Activated T-helper 17 cell treated with anti-CD3 and anti-CD28 coated beads, Interleukin-2, amount 50 U/mL, for 72 hours (primary cell): ENCODE data around the gene ACYP1. TPM values are rescaled to one million over a fixed set of nuclear protein-coding genes. Genes with fewer than 3 reads are reported as not detected.
A peak's percentile ranks its signal among the peaks of the same experiment; 100 is the strongest.

Experiments
- ATAC-seq: fragments of 150-1000 bp; cut with Tn5 transposase; replicated peaks from 2 replicates; pipeline ENCODE4 v1.10.0; 2021; ENCODE audit warnings: mild to moderate bottlenecking, moderate library complexity
- H3K27ac Mint-ChIP-seq: one replicate; pipeline ENCODE4 v1.8.0; 2022; ENCODE audit warnings: mixed read lengths
- H3K27me3 Mint-ChIP-seq: one replicate; pipeline ENCODE4 v1.8.0; 2022; ENCODE audit warnings: mixed read lengths
- H3K36me3 Mint-ChIP-seq: one replicate; pipeline ENCODE4 v1.8.0; 2022; ENCODE audit warnings: low read depth, mild to moderate bottlenecking, mixed read lengths
- H3K4me1 Mint-ChIP-seq: one replicate; pipeline ENCODE4 v1.8.0; 2022; ENCODE audit warnings: mixed read lengths
- H3K4me3 Mint-ChIP-seq: one replicate; pipeline ENCODE4 v1.8.0; 2022; ENCODE audit warnings: mild to moderate bottlenecking, mixed read lengths
- H3K9me3 Mint-ChIP-seq: one replicate; pipeline ENCODE4 v1.8.0; 2022; ENCODE audit warnings: mixed read lengths
- total RNA-seq, 2 donors: library from RNA; stranded (reverse); gene quantifications; one replicate each; pipeline ENCODE4 v1.2.3, GENCODE V29; 2022

The ACYP1 gene
- total RNA-seq = 10 to 100 TPM; 43.4 to 52.8 TPM

DNA sequence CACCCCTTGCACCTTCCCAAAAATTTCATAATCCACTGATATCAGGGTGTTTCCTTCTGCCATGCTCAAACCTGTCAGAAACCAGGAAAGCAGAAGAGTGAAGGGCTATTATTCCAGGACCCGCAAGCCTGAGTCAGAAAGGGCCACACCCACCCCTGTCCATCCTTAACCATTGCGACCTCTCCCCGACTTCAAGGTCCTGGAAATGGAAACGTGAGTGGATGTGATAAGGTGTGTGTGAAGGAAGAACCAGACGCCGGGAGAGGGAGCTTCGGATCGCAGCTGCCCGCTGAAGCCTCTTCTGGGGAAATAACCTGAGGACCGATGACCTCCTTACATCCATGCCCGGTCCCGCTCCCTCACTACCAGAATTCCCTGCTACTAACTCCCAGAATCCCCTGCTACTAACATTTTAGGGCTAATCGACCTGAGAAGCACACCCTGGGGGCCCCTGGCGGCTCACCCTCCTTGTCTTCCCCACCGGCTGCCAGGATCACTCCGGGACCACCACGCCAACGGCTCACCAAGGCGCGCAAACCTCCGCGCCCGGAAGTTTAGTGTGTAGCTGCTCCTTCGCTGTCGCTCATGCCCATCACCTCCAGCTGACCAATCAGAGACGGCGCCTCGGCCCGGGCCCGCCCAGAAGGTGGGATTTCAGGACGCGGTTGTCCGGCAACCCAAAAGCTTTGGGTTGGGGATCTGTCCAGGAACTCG is at the start of gene ACYP1:
ACYP1 (minus strand) TSS at position 534 of the 714 bp plus-strand sequence; CDS start at position 63, 471 bp downstream.
- peaks cover 11% of the 10 kb centered on the region for H3K4me1 Mint-ChIP-seq

DNA sequence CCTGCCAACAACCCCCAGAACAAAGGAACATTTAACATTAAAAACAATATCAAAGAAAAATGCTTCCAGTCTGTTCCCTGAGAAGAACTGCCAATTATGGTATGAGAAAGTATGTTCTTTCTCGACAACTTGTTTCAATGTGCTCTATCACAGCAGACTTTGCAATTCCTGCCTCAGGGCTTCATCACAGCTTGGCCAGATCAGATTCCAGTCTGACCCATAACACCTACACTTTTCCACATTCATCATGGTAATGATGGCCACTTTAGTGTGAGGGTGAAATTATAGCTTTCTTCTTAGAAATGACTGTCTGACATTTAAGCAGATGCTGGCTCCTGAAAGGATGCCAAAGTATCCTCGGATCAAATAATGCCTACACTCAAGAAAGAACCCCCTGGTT is 46.1 kb upstream of the ACYP1 start:
- H3K27me3 Mint-ChIP-seq = no peaks in the 10 kb centered on the region
- ATAC-seq = no peak
- no peak overlapping the region for H3K27ac Mint-ChIP-seq
- H3K4me3 Mint-ChIP-seq = no peak overlapping the region
- H3K4me1 Mint-ChIP-seq = peaks cover 8% of the 10 kb centered on the region
- H3K36me3 Mint-ChIP-seq = peaks cover 95% of the 10 kb centered on the region
- H3K9me3 Mint-ChIP-seq = no peaks in the 10 kb centered on the region

More for the DNA sequence above, at the start of gene ACYP1:
- Mint-ChIP-seq H3K4me3 (peak within 1 kb of the TSS; percentile 99), H3K36me3 (peaks cover 32% of the 10 kb centered on the region), H3K27me3 (no peaks in the 10 kb centered on the region), H3K27ac (peak within 1 kb of the TSS; percentile 94), H3K9me3 (no peaks in the 10 kb centered on the region)
- peak; percentile 99 for ATAC-seq

DNA sequence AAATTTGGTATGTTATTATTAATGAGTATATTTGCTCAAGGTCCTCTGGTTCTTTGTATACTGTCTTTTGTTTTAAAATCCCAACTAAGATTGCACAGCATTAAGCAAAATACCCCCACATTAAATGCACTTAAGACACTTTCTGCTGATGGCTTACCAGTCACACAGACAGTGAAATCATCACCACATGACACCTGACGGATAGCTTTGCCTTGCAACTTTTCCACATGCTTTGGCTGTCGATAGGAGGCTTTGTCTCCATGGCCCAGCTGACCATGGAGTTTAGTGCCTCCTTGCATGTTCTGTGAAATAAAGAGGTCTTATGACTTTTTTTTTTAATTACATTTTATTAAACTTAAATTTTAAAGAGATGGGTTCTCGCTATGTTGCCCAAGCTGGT is 43.4 kb upstream of the ACYP1 start:
- no peaks in the 10 kb centered on the region for H3K27me3 Mint-ChIP-seq
- no peak overlapping the region for H3K27ac Mint-ChIP-seq
- H3K4me1 Mint-ChIP-seq = no peaks in the 10 kb centered on the region
- H3K9me3 Mint-ChIP-seq = no peaks in the 10 kb centered on the region
- peaks cover 97% of the 10 kb centered on the region for H3K36me3 Mint-ChIP-seq
- no peak overlapping the region for H3K4me3 Mint-ChIP-seq
- no peak for ATAC-seq

DNA sequence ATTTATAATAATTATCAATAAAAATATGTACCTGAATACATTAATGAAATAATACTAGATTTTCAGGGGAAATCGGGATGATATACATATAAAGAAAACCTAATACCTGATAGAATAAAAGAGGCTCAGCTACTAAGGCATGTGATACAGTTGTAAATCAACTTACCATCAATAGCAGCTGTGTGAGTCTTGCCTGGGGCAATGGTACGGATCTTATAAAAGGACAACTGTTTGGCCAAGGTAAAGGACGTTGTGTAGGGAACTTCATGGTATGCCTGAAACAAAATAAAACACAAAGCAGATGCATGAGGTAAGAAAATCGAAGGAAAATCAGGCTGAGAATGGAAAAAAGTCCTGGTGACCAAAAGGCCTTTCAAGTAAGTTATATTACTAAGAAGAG is 37.7 kb upstream of the ACYP1 start:
- H3K4me3 Mint-ChIP-seq = no peak overlapping the region
- H3K9me3 Mint-ChIP-seq = no peaks in the 10 kb centered on the region
- no peaks in the 10 kb centered on the region for H3K4me1 Mint-ChIP-seq
- peak overlapping the region; percentile 10 for H3K27ac Mint-ChIP-seq
- no peak for ATAC-seq
- H3K27me3 Mint-ChIP-seq = no peaks in the 10 kb centered on the region
- H3K36me3 Mint-ChIP-seq = peaks cover 94% of the 10 kb centered on the region

DNA sequence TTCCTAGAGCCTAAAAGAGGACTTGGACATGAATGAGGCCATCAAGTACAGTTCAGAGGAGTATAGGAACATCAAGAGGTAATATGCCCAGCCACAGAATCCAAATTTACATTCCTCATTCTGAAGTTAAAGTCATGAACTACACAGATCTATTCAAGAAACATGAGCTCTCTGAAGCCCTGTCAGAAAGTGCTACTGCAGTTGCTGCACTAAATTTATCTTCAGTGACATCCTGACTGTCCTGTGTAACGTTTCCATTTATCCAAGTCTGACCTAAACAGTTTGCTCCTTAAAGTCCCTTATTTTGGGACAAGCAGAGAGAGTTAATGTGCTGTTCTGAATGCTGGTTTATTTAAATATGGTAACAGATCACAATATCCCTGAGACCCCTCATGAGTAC is 34.9 kb upstream of the ACYP1 start:
- no peak for ATAC-seq
- Mint-ChIP-seq H3K4me3 (no peak overlapping the region), H3K36me3 (peaks cover 94% of the 10 kb centered on the region), H3K27me3 (no peaks in the 10 kb centered on the region), H3K27ac (no peak overlapping the region), H3K9me3 (no peaks in the 10 kb centered on the region), H3K4me1 (no peaks in the 10 kb centered on the region)

DNA sequence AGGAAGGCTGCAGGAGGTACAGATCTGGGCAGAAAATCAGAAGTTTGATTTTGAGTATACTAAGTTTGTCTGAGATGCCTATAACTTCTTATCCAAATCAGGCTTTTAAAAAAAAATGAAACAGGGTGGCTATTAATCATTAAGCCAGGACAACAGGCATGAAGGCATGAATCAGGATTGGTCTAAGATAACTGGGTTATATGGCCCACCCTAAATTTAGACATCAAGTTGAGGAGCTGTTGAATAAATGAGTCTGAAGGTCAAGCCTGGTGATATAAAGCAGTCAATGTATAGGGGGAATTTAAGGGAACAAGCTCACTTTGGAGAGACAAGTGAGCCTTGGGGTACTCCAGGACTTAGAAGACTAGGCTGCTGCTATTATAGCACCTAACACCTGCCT is 34.4 kb upstream of the ACYP1 start:
- Mint-ChIP-seq H3K27ac (no peak overlapping the region), H3K9me3 (no peaks in the 10 kb centered on the region), H3K4me1 (no peaks in the 10 kb centered on the region), H3K36me3 (peaks cover 93% of the 10 kb centered on the region), H3K4me3 (no peak overlapping the region), H3K27me3 (no peaks in the 10 kb centered on the region)
- ATAC-seq = no peak

DNA sequence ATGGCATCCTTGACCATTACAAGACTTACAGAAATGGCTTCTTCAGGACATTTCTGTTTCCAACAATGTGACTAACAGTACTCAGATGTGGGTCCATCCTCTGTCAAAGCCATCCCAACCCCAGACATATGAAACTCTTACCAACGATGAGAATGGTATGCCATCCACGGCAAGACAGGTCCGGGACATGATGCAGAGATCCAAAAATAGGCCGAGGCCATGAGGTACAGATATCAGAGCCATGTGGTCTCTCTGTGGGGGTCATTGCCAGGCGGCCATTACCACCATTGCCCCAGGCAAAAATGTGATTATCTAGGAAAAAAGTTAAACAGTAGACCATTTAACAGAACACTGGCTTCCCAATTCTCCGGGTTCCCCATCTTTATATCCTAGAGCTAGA is 33.1 kb upstream of the ACYP1 start:
- no peak for ATAC-seq
- Mint-ChIP-seq H3K27me3 (no peaks in the 10 kb centered on the region), H3K4me3 (no peak overlapping the region), H3K9me3 (no peaks in the 10 kb centered on the region), H3K27ac (no peak overlapping the region), H3K4me1 (no peaks in the 10 kb centered on the region), H3K36me3 (peaks cover 94% of the 10 kb centered on the region)

DNA sequence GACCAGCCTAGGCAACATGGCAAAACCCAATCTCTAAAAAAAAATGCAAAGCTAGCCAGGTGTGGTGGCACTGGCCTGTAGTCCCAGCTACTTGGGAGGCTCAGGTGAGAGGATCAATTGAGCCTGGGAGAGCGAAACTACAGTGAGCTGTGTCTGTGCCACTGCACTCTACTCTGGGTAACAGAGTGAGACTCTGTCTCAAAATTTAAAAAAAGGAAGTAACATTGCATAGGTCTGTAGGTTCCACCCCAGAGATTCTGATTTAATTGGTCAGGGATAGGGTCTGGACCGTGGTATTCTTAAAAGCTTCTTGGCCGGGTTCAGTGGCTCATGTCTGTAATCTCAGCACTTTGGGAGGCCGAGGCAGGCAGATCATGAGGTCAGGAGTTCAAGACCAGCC is 31.9 kb upstream of the ACYP1 start:
- no peak for ATAC-seq
- H3K4me1 Mint-ChIP-seq = no peaks in the 10 kb centered on the region
- H3K27ac Mint-ChIP-seq = no peak overlapping the region
- peaks cover 94% of the 10 kb centered on the region for H3K36me3 Mint-ChIP-seq
- H3K4me3 Mint-ChIP-seq = no peak overlapping the region
- no peaks in the 10 kb centered on the region for H3K27me3 Mint-ChIP-seq
- no peaks in the 10 kb centered on the region for H3K9me3 Mint-ChIP-seq

DNA sequence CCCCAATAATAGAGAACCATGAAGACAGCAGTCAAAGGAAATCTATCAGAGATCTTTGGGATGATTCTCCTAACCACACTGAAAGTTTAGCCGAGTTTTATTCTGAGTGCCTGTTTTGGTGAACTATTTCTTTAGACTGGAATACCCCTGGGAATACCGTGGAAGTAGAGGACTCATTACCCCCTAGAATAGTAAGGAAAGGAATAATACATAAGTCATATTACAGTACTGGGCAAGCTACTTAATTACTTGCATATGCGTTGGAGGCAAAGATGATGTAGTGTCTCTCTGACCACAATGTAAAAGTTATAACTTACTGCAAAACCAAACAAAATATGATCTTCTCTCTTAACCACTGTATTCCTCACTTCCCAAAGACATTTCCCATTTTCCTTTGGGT is 31.1 kb upstream of the ACYP1 start:
- H3K27ac Mint-ChIP-seq = no peak overlapping the region
- no peak for ATAC-seq
- no peaks in the 10 kb centered on the region for H3K4me1 Mint-ChIP-seq
- peaks cover 95% of the 10 kb centered on the region for H3K36me3 Mint-ChIP-seq
- H3K27me3 Mint-ChIP-seq = no peaks in the 10 kb centered on the region
- H3K9me3 Mint-ChIP-seq = no peaks in the 10 kb centered on the region
- no peak overlapping the region for H3K4me3 Mint-ChIP-seq

DNA sequence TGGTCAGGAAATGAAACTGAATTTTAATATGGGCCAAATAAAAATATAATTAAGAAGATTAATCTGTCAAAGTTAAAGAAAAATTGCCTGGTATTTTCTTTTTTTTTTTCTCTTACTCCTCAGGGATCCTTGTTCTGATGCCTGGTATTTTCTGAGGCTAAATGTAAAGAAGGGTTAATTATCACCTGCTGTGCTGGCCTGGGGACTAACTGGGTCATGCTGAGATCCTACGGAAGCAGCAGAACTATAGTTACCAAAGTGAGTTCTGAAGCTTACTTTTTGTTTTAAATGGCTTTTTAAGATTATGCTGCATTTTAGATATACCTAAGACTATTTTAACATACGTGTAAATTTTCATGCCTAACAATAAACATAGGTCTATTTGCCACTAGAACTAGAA is 28.9 kb upstream of the ACYP1 start:
- no peak overlapping the region for H3K27ac Mint-ChIP-seq
- H3K4me1 Mint-ChIP-seq = no peaks in the 10 kb centered on the region
- H3K9me3 Mint-ChIP-seq = no peaks in the 10 kb centered on the region
- H3K4me3 Mint-ChIP-seq = no peak overlapping the region
- peaks cover 87% of the 10 kb centered on the region for H3K36me3 Mint-ChIP-seq
- H3K27me3 Mint-ChIP-seq = no peaks in the 10 kb centered on the region
- no peak for ATAC-seq

DNA sequence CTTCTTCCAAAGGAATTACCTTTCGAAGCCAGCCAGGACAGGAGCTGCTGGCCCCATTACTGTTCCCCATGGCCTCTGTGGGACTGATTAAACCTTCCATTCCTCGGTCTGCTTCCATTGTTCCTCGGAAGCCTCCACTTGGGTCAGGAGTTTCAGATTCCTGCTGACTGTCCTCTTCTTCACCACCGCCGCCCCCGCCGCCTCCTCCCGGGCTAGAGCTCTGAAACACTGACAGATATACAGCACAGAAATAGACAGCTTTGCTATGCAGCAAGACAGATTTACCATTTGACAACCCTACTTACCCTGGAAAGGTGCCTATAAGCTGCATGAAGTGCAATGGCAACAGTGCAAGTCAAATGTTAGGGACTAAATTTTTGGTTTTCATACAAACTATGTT is 27.4 kb upstream of the ACYP1 start:
- no peaks in the 10 kb centered on the region for H3K9me3 Mint-ChIP-seq
- peaks cover 87% of the 10 kb centered on the region for H3K36me3 Mint-ChIP-seq
- no peaks in the 10 kb centered on the region for H3K4me1 Mint-ChIP-seq
- no peaks in the 10 kb centered on the region for H3K27me3 Mint-ChIP-seq
- no peak overlapping the region for H3K4me3 Mint-ChIP-seq
- no peak overlapping the region for H3K27ac Mint-ChIP-seq
- ATAC-seq = no peak

DNA sequence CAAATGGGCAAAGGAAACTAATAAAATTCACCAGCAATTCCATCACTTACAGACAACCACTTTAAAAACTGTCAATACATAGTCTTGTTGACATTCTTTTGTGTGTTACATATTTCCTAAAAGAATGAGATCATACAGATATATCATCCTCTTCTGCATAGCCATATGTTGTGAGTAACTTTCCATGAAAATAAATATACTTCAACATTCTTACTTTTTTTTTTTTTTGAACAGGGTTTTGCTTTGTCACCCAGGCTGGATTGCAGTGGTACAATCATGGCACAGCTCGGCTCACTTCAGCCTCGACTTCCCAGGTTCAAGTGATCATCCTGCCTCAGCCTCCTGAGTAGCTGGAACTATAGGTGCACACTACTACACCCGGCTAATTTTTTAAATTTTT is 26.5 kb upstream of the ACYP1 start:
- peaks cover 87% of the 10 kb centered on the region for H3K36me3 Mint-ChIP-seq
- H3K27ac Mint-ChIP-seq = no peak overlapping the region
- no peaks in the 10 kb centered on the region for H3K4me1 Mint-ChIP-seq
- no peaks in the 10 kb centered on the region for H3K27me3 Mint-ChIP-seq
- no peak overlapping the region for H3K4me3 Mint-ChIP-seq
- H3K9me3 Mint-ChIP-seq = no peaks in the 10 kb centered on the region
- no peak for ATAC-seq

DNA sequence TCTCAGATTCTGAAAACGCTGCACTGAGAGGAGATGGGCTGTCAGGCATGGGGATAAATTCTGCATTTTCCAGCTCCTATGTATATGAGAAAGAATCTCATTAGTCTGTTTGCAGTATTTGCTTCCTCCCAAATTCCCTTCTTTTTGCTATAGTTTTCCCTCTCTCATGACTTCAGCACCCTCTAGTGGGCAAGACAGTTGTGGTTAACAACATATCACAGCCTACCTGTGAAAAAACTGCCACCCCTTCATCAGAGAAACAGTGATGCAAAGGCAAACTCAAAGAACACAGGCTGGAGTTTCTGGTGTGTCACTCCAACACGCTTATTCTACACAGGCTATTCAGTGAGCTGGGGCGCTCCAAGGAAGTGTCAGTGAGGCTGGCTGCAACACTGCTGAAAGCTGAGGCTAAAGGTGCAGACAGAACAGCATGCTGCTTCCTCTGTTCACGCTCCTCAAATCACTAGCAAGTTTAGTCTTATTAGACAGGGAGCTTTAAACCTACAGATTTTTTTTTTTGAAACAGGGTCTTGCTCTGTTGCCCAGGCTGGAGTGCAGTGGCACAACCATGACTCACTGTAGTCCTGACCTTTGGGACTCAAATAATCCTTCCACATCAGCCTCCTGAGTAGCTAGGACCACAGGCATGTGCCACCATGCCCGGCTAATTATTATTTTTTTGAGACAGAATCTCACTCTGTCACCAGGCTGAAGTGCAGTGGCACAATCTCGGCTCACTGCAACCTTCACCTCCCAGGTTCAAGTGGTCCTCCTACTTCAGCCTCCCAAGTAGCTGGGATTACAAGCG is 24.9 kb upstream of the ACYP1 start:
- Mint-ChIP-seq H3K9me3 (no peaks in the 10 kb centered on the region), H3K27me3 (no peaks in the 10 kb centered on the region), H3K36me3 (peaks cover 87% of the 10 kb centered on the region), H3K27ac (no peak overlapping the region), H3K4me1 (no peaks in the 10 kb centered on the region), H3K4me3 (no peak overlapping the region)
- ATAC-seq = peak; percentile 63

DNA sequence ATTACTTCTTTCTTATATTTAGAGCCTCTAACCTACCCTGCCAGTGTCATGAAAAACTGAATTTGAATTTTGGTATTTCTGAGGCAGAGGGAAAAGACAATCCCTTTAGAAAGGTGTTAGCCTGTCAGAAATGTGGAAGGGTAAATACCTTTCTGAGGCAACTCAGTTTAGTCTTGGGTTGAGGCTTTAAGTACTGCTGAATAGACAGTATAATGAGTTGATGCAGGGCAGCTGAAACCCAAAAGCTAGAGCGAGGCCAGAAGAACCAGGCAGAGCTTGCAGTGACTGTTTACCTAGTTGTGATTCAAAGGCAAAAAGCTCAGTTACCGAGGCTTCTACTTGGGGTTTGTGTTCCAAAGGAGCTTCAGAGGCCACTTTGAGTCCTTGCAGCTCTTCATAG is 24.3 kb upstream of the ACYP1 start:
- no peak overlapping the region for H3K4me3 Mint-ChIP-seq
- H3K36me3 Mint-ChIP-seq = peaks cover 89% of the 10 kb centered on the region
- H3K27ac Mint-ChIP-seq = no peak overlapping the region
- ATAC-seq = no peak
- no peaks in the 10 kb centered on the region for H3K9me3 Mint-ChIP-seq
- no peaks in the 10 kb centered on the region for H3K27me3 Mint-ChIP-seq
- no peaks in the 10 kb centered on the region for H3K4me1 Mint-ChIP-seq

DNA sequence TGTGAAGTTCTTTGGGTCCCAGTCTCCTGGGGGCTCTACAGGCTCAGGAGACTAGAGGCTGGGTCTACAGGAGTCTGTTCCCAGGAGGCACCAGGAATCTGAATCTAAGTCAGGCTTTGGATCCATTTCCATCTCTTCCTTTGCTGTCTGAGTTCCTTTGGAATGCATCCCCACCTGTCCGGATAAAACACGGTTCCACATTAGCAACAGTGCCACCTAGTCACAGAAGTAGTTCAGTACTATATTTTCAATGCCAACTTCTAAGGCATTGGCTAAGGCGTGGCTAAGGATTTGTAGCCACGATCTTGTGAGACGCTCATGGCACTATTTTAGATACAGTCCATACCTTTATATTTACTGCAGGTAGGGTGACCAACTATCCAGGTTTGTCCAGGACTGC is 20.7 kb upstream of the ACYP1 start:
- Mint-ChIP-seq H3K36me3 (peaks cover 69% of the 10 kb centered on the region), H3K27ac (peak overlapping the region; percentile 52), H3K4me1 (no peaks in the 10 kb centered on the region), H3K27me3 (no peaks in the 10 kb centered on the region), H3K9me3 (no peaks in the 10 kb centered on the region), H3K4me3 (no peak overlapping the region)
- no peak for ATAC-seq
